ENCODE measurements around the gene MADD.

DNA sequence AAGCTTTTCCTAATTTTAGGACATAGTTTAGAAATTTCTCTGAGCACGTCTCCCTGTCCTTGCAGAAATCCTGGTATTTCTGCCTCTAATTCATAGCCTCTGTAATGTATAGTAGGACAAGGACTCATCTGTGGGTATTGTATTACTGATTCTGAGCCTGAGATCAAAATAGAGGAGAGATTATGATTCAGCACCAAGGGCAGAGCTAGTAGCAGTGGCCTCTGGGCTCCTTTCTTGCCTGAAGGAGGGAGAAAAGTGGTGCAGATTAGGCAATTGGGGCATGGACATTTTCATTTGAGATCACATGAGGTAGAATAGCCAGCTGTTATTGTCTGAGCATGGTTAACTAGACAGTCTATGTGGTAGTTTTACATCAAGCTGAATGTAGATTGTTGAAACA lies 2.8 kb downstream of the MADD start:
- TF ChIP-seq, protein P1, sequence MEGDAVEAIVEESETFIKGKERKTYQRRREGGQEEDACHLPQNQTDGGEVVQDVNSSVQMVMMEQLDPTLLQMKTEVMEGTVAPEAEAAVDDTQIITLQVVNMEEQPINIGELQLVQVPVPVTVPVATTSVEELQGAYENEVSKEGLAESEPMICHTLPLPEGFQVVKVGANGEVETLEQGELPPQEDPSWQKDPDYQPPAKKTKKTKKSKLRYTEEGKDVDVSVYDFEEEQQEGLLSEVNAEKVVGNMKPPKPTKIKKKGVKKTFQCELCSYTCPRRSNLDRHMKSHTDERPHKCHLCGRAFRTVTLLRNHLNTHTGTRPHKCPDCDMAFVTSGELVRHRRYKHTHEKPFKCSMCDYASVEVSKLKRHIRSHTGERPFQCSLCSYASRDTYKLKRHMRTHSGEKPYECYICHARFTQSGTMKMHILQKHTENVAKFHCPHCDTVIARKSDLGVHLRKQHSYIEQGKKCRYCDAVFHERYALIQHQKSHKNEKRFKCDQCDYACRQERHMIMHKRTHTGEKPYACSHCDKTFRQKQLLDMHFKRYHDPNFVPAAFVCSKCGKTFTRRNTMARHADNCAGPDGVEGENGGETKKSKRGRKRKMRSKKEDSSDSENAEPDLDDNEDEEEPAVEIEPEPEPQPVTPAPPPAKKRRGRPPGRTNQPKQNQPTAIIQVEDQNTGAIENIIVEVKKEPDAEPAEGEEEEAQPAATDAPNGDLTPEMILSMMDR (IDR thresholded peaks at IDR 0.05; ENCODE audit: borderline replicate concordance, extremely low read depth, low read length, poor library complexity, severe bottlenecking) = no peak
- TF ChIP-seq EZH2 (IDR thresholded peaks at IDR 0.05; ENCODE audit: borderline replicate concordance, low read depth, low read length, severe bottlenecking) = no peak

Measured in DND-41 (cell line).